Calu3 (cell line): Measurements from ENCODE around the gene POLR1E. TPM values are rescaled to one million over a fixed set of nuclear protein-coding genes. Genes with fewer than 3 reads are reported as not detected.

Experiments used
- BruUV-seq: library from RNA; stranded (reverse); fragments of 400-500 nt; replicated peaks from 2 replicates; lab custom pipeline; 2021; lab: Mats Ljungman, UMichigan
- CTCF ChIA-PET: fragments of 300-600 bp; sonication (Branson Sonifier 250); formaldehyde crosslinking; loops from one replicate; lab custom pipeline; 2022; ENCODE audit warnings: antibody characterized with exemption; lab: Charles Lee
- DNase-seq: peaks from one replicate; pipeline ENCODE4 v3.0.0; 2022
- H3K27ac Mint-ChIP-seq: one replicate; pipeline ENCODE4 v1.8.0; 2022; ENCODE audit warnings: mixed read lengths; ENCODE audit not compliant: unreplicated experiment
- H3K27me3 Mint-ChIP-seq: one replicate; pipeline ENCODE4 v1.8.0; 2022; ENCODE audit warnings: mixed read lengths; ENCODE audit not compliant: unreplicated experiment
- H3K36me3 Mint-ChIP-seq: one replicate; pipeline ENCODE4 v1.8.0; 2022; ENCODE audit warnings: mild to moderate bottlenecking, moderate library complexity, mixed read lengths; ENCODE audit not compliant: insufficient read depth, unreplicated experiment
- H3K4me1 Mint-ChIP-seq: one replicate; pipeline ENCODE4 v1.8.0; 2022; ENCODE audit warnings: mild to moderate bottlenecking, low read depth, mixed read lengths; ENCODE audit not compliant: unreplicated experiment
- H3K4me3 Mint-ChIP-seq: one replicate; pipeline ENCODE4 v1.8.0; 2022; ENCODE audit warnings: mild to moderate bottlenecking, low read depth, moderate library complexity, mixed read lengths; ENCODE audit not compliant: unreplicated experiment
- H3K9me3 Mint-ChIP-seq: one replicate; pipeline ENCODE4 v1.8.0; 2022; ENCODE audit warnings: low read depth, mixed read lengths; ENCODE audit not compliant: unreplicated experiment
- CTCF ChIP-seq: fragments of 200-600 bp; IDR thresholded peaks from one replicate; pipeline ENCODE4 v1.8.0; 2022; ENCODE audit warnings: antibody characterized with exemption; ENCODE audit not compliant: unreplicated experiment
- intact Hi-C: fragments of 100-400 bp; cut with micrococcal nuclease; formaldehyde crosslinking; loops from one replicate; pipeline ENCODE4 v1.10.0; 2022; ENCODE audit not compliant: unreplicated experiment
- total RNA-seq: library from RNA; stranded (reverse); gene quantifications from 2 replicates; pipeline ENCODE4 v1.2.3, GENCODE V29; 2022

POLR1E gene
- total RNA-seq, 1 experiment from 2014 or later, result 12.5 TPM

- BruUV-seq, result no TSS peak
- CTCF ChIA-PET, result no interaction called here
- no peak overlapping the region for H3K27ac Mint-ChIP-seq
Measured at GRCh38 chr9:37542895-37543294, 57.1 kb downstream of the POLR1E start.

DNA sequence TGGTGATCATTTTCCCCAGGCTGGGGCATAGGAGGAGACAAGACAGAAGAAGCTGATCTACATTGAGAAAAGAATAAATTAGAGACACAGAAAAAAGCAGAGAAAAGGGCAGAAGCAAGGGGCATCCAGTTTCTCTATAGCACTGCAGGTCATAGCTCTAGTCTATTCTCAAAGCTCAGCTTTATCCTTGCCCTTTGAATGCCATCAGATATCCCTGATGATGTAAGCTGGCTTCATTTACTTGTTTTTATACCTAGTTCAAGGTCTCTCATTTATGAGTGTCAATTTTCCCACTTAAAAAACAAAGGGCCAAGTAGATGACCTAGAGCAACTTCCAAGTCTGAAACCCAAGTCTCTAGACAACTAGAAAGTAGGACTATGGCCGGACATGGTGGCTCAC lies 57.7 kb downstream of the POLR1E start:
- no peaks in the 10 kb centered on the region for H3K27me3 Mint-ChIP-seq
- H3K9me3 Mint-ChIP-seq, result no peaks in the 10 kb centered on the region
- no peak for DNase-seq
- no peak for TF ChIP-seq CTCF
- H3K4me3 Mint-ChIP-seq, result no peak overlapping the region
- H3K36me3 Mint-ChIP-seq, result no peaks in the 10 kb centered on the region
- no TSS peak for BruUV-seq
- H3K4me1 Mint-ChIP-seq, result no peaks in the 10 kb centered on the region
- intact Hi-C loops, result no loop called here
- H3K27ac Mint-ChIP-seq, result no peak overlapping the region
- CTCF ChIA-PET, result no interaction called here

More at GRCh38 chr9:37542895-37543294, 57.1 kb downstream of the POLR1E start:
- Mint-ChIP-seq H3K4me3 (no peak overlapping the region), H3K27me3 (no peaks in the 10 kb centered on the region), H3K9me3 (no peaks in the 10 kb centered on the region), H3K4me1 (no peaks in the 10 kb centered on the region), H3K36me3 (no peaks in the 10 kb centered on the region)
- no peak for DNase-seq
- TF ChIP-seq CTCF, result no peak
- intact Hi-C loops, result no loop called here

GRCh38 chr9:37547328-37547878 lies 61.7 kb downstream of the POLR1E start:
- H3K9me3 Mint-ChIP-seq, result no peaks in the 10 kb centered on the region
- no peak for DNase-seq
- CTCF ChIA-PET, result interaction anchor here (0.6 kb wide), 1 partner anchor 47 kb away, joined by 3 read pairs; no protein-coding TSS in a partner anchor

DNA sequence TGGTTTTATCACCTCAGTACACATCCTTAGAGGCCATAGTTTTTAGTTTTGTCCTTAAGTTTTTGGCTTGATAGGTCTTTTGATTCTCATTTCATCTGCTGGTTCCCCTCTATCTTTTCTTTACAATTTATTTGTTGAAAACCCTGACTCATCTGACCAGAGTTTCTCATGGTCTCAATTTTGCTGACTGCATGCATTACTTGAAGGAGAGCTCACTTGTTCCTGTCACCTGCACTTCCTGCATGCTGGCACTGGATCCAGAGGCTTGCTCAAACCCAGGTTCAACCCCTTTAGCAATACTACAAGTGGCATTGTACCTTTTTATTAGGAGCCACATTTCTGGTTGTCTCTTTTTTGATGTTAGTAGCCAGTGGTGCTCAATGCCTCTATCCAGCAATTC lies 63.8 kb downstream of the POLR1E start:
- Mint-ChIP-seq H3K9me3 (no peaks in the 10 kb centered on the region), H3K27ac (no peak overlapping the region), H3K4me1 (no peaks in the 10 kb centered on the region), H3K36me3 (no peaks in the 10 kb centered on the region), H3K4me3 (no peak overlapping the region), H3K27me3 (no peaks in the 10 kb centered on the region)
- CTCF ChIA-PET, result interaction anchor here (0.7 kb wide), 1 partner anchor 424 kb away, joined by 5 read pairs; no protein-coding TSS in a partner anchor
- intact Hi-C loops, result no loop called here
- no peak for DNase-seq
- BruUV-seq, result no TSS peak
- no peak for TF ChIP-seq CTCF

More at GRCh38 chr9:37547328-37547878, 61.7 kb downstream of the POLR1E start:
- Mint-ChIP-seq H3K4me3 (no peak overlapping the region), H3K4me1 (no peaks in the 10 kb centered on the region), H3K27ac (no peak overlapping the region), H3K27me3 (no peaks in the 10 kb centered on the region), H3K36me3 (no peaks in the 10 kb centered on the region)
- intact Hi-C loops, result no loop called here
- no TSS peak for BruUV-seq
- no peak for TF ChIP-seq CTCF
